Measurements from ENCODE around the gene CNIH2.
"Not testable (repeated sequence)": the region's sequence is repeated elsewhere in the genome, so short reads cannot be mapped to it uniquely, and the experiment has no call there.

CNIH2 gene

GRCh38 chr11:66277471-66278362, at the start of gene CNIH2:
CNIH2 (plus strand) TSS chr11:66278175; CDS start chr11:66278457, 282 bp downstream.
- no peak for DNase-seq

GRCh38 chr11:66228521-66228920, 49.5 kb upstream of the CNIH2 start:
- DNase-seq: no peak

GRCh38 chr11:66230156-66230555, 47.8 kb upstream of the CNIH2 start:
- DNase-seq: no peak

GRCh38 chr11:66230978-66231377, 47.0 kb upstream of the CNIH2 start:
- DNase-seq: no peak

GRCh38 chr11:66231561-66231960, 46.4 kb upstream of the CNIH2 start:
- no peak for DNase-seq

- DNase-seq: no peak
These were observed 45.2 kb upstream of the CNIH2 start for GRCh38 chr11:66232769-66233168.

- DNase-seq: no peak
These were observed 44.7 kb upstream of the CNIH2 start for GRCh38 chr11:66233301-66233700.

- DNase-seq: no peak
These were observed 42.8 kb upstream of the CNIH2 start for GRCh38 chr11:66235141-66235540.

GRCh38 chr11:66237867-66238266, 40.1 kb upstream of the CNIH2 start:
- no peak for DNase-seq

GRCh38 chr11:66238786-66239413, 39.1 kb upstream of the CNIH2 start:
- no peak for DNase-seq

GRCh38 chr11:66239511-66239910, 38.5 kb upstream of the CNIH2 start:
- no peak for DNase-seq

- DNase-seq: no peak
These were observed 37.8 kb upstream of the CNIH2 start for GRCh38 chr11:66239998-66240780.

- no peak for DNase-seq
These were observed 37.2 kb upstream of the CNIH2 start for GRCh38 chr11:66240781-66241136.

GRCh38 chr11:66242095-66242765, 35.7 kb upstream of the CNIH2 start:
- no peak for DNase-seq

GRCh38 chr11:66243782-66244535, 34.0 kb upstream of the CNIH2 start:
- DNase-seq: no peak

- DNase-seq: no peak
These were observed 30.7 kb upstream of the CNIH2 start for GRCh38 chr11:66247295-66247694.

- no peak for DNase-seq
These were observed 30.2 kb upstream of the CNIH2 start for GRCh38 chr11:66247801-66248200.

- no peak for DNase-seq
These were observed 29.1 kb upstream of the CNIH2 start for GRCh38 chr11:66248903-66249302.

- no peak for DNase-seq
These were observed 26.2 kb upstream of the CNIH2 start for GRCh38 chr11:66251809-66252208.

GRCh38 chr11:66253081-66253480, 24.9 kb upstream of the CNIH2 start:
- not testable (repeated sequence) for DNase-seq

GRCh38 chr11:66258473-66258893, 19.5 kb upstream of the CNIH2 start:
- no peak for DNase-seq

GRCh38 chr11:66259225-66259624, 18.8 kb upstream of the CNIH2 start:
- no peak for DNase-seq

Measured in cortex of kidney (tissue), 1 donor.